Ammon's horn (tissue), 1 donor: Measurements from ENCODE around the gene HIP1.
"Not testable (repeated sequence)": the region's sequence is repeated elsewhere in the genome, so short reads cannot be mapped to it uniquely, and the experiment has no call there.

Experiments used
- DNase-seq: peaks from one replicate; pipeline ENCODE4 v3.0.0-alpha.2; 2016; ENCODE audit warnings: low spot score

HIP1 gene

GRCh38 chr7:75686551-75686950 lies 52.2 kb downstream of the HIP1 start:
- DNase-seq: no peak

- DNase-seq: not testable (repeated sequence)
Observed at GRCh38 chr7:75682052-75682451, 56.7 kb downstream of the HIP1 start.

DNA sequence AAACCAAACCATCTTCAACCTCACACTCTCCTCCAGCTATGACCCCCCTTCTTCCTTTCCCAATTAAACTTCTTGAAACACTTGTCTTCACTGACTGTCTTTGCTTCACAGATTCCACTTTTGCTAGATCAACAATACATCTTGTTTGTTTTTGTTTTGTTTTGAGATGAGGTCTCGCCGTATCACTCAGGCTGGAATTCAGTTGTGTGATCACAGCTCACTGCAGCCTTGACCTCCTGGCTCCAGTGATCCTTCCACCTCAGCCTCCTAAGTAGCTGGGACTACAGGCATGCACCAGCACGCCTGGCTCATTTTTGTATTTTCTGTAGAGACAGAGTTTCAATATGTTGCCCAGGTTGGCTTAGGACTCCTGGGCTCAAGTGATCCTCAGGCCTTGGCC lies 59.7 kb downstream of the HIP1 start:
- no peak for DNase-seq

GRCh38 chr7:75669579-75669978 lies 69.2 kb downstream of the HIP1 start:
- no peak for DNase-seq

DNA sequence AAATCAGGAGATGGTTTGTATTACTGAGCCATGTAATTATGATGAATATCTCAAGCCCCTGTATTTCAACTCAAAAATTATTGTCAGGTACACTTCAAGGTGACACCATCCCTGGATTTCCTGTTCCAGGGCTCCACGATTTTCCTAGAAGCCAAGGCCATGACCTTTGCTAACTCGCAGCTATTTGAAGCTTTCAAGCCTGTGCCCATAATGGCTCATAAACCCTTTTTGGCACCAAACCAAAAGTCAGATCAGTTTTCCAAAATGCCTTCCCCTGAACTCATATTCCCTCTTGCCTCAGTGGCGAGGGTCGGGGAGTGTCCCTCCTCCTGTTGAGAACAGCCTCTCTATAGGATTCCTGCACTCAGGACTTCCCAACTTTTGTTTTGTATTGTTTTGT lies 70.8 kb downstream of the HIP1 start:
- DNase-seq: no peak

DNA sequence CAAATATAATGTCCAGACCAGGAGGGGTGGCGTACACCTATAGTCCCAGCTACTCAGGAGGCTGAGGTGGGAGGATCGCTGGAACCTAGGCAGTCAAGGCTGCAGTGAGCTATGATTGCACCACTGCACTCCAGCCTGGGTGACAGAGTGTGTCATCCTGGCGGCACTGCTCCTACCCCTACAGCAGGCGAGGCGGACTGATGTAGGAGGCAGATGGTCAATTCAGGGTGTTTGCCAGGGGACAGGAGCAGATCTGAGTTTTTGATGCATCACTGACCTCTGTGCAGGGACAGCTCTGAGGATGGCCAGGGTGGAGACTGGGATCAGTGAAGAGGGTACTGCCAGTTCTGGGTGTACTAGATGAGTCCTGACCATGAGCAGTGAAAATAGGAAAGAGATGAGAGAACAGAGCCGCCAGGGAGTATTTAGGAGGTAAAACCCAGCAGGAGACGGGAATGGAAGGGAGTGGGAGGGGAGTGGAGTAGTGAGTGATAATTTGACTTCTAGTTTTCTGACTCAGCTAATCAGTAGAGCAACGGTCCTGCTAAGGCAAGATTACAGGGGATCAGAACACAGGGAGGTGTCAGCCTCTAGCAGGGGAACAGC lies 75.3 kb downstream of the HIP1 start:
- peak; percentile 25 for DNase-seq

DNA sequence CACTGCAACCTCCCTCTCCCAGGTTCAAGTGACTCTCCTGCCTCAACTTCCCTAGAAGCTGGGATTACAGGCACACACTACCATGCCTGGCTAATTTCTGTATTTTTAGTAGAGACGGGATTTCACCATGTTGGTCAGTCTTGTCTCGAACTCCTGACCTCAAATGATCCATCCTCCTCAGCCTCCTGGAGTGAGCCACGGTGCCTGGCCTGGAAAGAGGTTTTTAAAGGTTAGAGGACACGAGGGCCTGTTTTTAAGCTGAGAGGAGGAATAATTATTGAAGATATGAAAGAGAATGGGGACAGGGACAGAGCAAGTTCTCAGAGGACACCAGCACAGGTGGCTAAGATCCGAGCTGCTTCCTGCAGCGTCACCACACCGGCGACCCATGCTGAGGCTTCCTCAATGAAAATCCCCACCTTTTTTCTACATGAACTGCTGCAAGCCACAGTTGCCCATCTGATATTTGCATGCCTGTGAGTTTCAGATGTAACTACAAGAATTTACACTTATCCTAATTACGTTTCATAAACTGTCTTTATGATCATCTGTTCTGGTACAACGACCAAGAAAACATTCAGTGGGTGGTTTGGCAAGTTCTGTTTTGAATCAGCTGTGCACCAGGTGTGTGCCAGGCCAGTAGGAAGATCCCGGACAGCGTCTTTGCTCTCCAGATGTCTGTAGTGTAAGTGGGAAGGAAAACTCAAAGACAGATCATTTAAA lies 76.0 kb downstream of the HIP1 start:
- DNase-seq: no peak

DNA sequence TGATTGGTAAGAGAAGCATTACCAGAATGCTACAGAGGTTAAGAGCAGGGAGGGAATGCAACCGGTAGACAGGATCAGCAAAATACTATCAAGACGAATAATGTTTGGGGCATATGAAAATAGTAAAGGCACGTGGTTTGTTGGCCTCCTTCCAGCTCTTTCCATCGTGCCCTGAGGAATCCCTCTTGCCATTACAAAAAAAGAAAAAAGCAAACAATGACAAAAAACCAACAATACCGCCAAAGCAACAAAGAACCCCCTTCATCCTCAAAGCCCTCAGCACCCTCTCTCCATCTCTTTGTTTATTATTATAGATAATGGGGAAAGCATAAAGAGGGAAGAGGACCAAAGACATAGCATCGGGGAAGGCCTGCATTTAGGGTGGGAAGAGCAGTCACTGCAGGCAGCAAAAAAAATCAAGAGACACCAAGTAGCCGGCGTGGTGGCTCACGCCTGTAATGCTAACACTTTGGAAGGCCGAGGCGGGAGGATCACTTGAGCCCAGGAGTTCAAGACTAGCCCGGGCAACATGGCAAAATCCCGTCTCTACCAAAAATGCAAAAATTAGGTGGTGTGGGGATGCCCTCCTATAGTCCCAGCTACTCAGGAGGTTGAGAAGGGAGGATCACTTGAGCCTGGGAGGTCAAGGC lies 78.0 kb downstream of the HIP1 start:
- DNase-seq: peak; percentile 69

DNA sequence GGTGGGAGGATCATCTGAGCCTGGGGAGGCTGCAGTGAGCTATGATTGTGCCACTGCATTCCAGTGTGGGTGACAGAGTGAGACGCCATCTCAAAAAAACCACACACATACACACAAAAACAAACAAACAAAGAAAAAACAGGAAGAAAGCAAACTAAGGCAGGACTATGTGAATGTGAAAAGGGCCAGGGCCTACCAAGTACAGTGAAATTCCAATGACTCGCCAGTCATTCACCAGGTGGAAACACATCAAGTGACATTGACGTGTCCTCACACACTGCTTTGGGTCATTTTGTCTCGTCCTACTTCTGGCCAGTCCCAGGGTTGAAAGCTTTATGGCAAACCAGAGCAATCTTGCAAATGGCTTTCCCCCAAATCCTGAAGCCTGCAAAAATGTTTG lies 79.9 kb downstream of the HIP1 start:
- no peak for DNase-seq

GRCh38 chr7:75658369-75658768 lies 80.4 kb downstream of the HIP1 start:
- no peak for DNase-seq

DNA sequence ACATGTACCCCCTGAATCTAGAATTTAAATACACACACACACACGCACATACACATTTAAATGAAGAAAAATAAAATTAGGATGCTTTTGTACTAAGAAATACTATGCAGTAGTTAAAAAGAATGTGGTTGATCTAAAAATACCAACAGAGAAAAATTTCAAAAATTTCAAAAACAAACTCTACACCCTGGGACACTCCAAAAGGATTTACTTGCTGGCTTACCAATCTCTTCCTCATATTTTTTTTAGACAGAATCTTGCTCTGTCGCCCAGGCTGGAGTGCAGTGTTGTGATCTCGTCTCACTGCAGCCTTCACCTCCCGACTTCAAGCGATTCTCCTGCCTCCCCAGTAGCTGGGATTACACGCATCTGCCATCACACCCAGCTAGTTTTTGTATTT lies 80.9 kb downstream of the HIP1 start:
- DNase-seq: no peak

DNA sequence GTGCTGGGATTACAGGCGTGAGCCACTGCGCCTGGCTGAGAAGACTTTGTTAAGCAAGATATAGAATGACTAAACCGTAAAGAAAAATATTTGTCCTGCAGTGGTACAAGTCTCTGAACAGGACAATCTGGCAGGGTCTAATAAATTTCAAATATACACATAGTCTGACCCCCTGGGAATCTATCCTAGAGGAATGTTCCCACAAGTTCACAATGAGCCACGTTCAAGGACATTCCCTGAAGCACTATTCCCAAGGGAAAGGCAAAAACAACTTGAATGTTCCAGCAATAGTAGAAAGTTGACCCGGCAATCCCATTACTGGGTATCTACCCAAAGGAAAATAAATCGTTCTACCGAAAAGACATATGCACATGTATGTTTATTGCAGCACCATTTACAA lies 82.0 kb downstream of the HIP1 start:
- no peak for DNase-seq

GRCh38 chr7:75655536-75655935 lies 83.2 kb downstream of the HIP1 start:
- no peak for DNase-seq

DNA sequence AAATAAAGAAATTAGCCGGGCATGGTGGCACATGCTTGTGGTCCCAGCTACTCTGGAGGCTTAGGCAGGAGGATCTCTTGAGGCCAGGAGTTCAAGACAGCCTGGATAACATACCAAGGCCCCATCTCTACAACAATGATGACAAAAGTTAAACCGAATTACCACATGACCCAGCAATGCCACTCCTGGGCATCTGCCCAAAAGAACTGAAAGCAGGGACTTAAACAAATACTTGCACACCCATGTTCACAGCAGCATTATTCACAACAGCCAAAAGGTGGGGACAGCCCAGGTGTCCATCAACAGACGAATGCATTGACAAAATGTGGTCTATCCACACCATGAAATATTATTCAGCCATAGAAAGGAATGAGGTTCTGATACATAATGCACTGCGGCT lies 83.9 kb downstream of the HIP1 start:
- DNase-seq: no peak

DNA sequence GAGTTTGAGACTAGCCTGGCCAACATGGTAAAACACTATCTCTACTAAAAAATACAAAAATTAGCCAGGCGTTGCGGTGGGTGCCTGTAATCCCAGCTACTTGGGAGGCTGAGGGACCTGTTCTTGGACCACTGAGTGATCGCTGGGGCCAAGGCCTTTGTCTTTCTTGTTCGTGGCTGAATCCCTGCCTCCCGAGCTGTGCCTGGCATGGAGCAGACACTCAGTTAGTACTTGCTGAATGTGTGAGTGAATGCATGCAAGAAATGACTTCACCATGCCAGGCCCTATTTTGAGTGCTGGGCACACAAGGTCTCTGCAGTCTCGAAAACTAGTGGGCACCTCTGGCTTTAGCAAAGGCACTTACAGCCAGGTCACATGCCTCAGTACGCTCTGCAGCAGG lies 85.1 kb downstream of the HIP1 start:
- no peak for DNase-seq

DNA sequence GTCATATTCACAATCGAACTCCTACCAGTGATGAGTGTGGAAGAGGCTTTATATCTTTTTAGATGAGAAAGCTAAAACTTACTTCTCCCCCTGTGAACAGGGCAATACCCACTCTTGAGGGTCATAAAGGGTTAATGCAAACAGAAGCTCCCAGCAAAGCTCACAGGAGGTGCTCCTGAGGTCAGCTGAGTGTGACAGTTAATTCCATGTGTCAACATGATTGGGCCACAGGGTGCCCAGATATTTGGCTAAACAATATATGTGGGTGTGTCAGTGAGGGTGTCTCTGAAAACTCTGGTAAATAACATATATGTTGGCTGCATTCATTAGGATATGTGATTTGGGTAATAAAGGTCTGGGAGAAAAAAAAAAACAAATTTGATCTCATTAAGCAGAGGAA lies 86.0 kb downstream of the HIP1 start:
- DNase-seq: no peak

DNA sequence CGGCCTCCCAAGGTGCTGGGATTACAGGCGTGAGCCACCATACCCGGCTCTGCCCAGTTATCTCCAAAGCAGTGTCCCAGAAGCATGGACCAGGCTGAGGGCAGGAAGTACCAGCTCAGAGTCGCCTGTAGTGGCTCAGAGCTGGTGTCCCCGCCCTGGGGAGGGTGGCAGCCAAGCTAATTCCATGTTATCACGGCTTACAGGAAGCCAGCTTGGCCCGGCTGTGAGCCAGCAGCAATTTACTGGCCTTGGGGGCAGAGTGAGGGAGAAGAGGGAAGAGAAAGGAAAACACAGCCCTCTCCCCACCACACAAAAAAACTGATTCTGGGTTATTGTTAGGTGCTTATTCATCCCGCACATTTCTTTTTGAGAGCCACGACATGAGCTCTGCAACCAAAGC lies 88.1 kb downstream of the HIP1 start:
- DNase-seq: no peak

DNA sequence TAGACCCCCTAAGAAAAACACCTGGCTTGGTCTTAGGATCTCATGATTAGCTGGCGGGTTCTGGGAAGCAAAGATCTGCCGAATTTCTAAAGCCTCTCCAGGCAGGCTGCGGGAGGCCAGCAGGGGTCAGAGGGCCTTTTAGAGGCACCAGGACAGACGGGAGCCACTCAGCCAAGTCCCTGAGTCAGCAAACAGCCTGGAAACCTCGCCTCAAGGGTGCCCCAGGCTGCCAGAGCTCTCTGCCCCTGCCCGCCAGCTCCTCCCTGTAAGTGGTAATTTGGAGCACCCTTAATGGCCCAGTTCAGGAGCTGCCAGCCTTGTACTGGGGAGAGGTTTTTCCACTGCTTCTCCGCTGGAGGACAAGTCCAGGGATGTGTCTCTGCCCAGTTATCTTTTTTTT lies 88.7 kb downstream of the HIP1 start:
- DNase-seq: no peak

DNA sequence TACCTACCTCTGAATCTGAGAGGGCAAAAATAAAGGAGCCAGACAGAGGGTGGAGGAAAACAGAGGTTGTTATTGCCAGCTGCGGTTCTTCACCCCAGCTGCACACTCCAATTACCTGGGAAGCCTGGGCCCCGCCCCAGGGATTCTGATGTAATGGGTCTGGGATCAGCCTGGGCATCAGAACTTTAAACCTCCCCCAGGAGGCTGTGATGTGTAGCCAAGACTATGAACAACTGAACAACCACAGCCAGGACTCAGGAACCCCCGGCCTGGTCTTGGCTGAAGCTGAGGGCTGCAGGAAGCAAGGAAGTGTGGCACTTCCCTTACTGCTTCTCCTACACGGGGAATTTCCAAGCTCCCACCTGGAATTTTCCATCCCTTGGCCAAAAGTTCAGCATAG lies 89.3 kb downstream of the HIP1 start:
- no peak for DNase-seq

- DNase-seq: no peak
Observed at GRCh38 chr7:75647709-75648438, 90.9 kb downstream of the HIP1 start.

GRCh38 chr7:75646571-75647102 lies 92.1 kb downstream of the HIP1 start:
- no peak for DNase-seq

GRCh38 chr7:75645570-75645969 lies 93.2 kb downstream of the HIP1 start:
- no peak for DNase-seq

- DNase-seq: no peak
Observed at GRCh38 chr7:75644589-75644988, 94.2 kb downstream of the HIP1 start.
